Common myeloid progenitor, CD34-positive (primary cell): ENCODE data around the gene DNAI4.
A peak's percentile ranks its signal among the peaks of the same experiment; 100 is the strongest.
"Not testable (repeated sequence)": the region's sequence is repeated elsewhere in the genome, so short reads cannot be mapped to it uniquely, and the experiment has no call there.

Experiments used
- CTCF ChIA-PET: fragments of 350-600 bp; sonication (Branson Sonifier 250); formaldehyde crosslinking; loops from one replicate; lab custom pipeline; 2021; ENCODE audit warnings: antibody characterized with exemption; lab: Charles Lee
- POLR2A ChIA-PET: fragments of 350-600 bp; sonication (Branson Sonifier 250); formaldehyde crosslinking; loops from one replicate; lab custom pipeline; 2021; ENCODE audit warnings: antibody characterized with exemption; lab: Charles Lee
- DNase-seq, 3 donors: peaks; one replicate each; pipeline versions ENCODE4 v3.0.0 to v3.0.0-alpha.2; 2013
- H3K27ac ChIP-seq, 2 experiments: 1 replicate in 1 of 2; 2 replicates in 1 of 2; pipeline ENCODE4 v1.7.0; 2013; ENCODE audit warnings: inconsistent platforms in 2 of 2, low read length in 2 of 2, mild to moderate bottlenecking in 2 of 2, low read depth in 1 of 2, moderate library complexity in 1 of 2; ENCODE audit not compliant: severe bottlenecking in 2 of 2, insufficient read depth in 1 of 2, poor library complexity in 1 of 2
- H3K27me3 ChIP-seq, 5 experiments: replicated peaks in 2 of 5; 1 replicate in 3 of 5; 2 replicates in 2 of 5; pipeline versions ENCODE4 v1.6.1 to v1.7.0; 2013; ENCODE audit warnings: low read length in 4 of 5, mild to moderate bottlenecking in 2 of 5, moderate library complexity in 2 of 5, inconsistent platforms in 1 of 5; ENCODE audit not compliant: insufficient read depth in 5 of 5, control insufficient read depth in 4 of 5
- H3K36me3 ChIP-seq, 4 experiments: 1 replicate in 2 of 4; 2 replicates in 2 of 4; pipeline versions ENCODE4 v1.6.1 to v1.7.0; 2013; ENCODE audit warnings: low read length in 3 of 4, control low read depth in 1 of 4, mild to moderate bottlenecking in 1 of 4; ENCODE audit not compliant: control insufficient read depth in 4 of 4, insufficient read depth in 4 of 4
- H3K4me1 ChIP-seq, 4 experiments: 1 replicate in 3 of 4; 2 replicates in 1 of 4; pipeline versions ENCODE4 v1.6.1 to v1.7.1; 2013; ENCODE audit warnings: low read length in 3 of 4, mild to moderate bottlenecking in 3 of 4, control low read depth in 1 of 4, inconsistent platforms in 1 of 4, moderate library complexity in 1 of 4; ENCODE audit not compliant: control insufficient read depth in 4 of 4, insufficient read depth in 4 of 4; ENCODE audit errors: control extremely low read depth in 1 of 4
- H3K4me3 ChIP-seq, 7 experiments: 1 replicate in 4 of 7; 2 replicates in 3 of 7; pipeline versions ENCODE4 v1.5.1 to v1.7.0; 2013; ENCODE audit warnings: mild to moderate bottlenecking in 7 of 7, low read length in 6 of 7, moderate library complexity in 6 of 7, inconsistent platforms in 2 of 7, low read depth in 2 of 7, control low read depth in 1 of 7; ENCODE audit not compliant: insufficient read depth in 4 of 7, control insufficient read depth in 1 of 7; ENCODE audit errors: extremely low read depth in 1 of 7
- H3K9me3 ChIP-seq, 5 experiments: 1 replicate in 4 of 5; 2 replicates in 1 of 5; pipeline versions ENCODE4 v1.6.1 to v1.7.1; 2013; ENCODE audit warnings: low read length in 4 of 5, mild to moderate bottlenecking in 2 of 5, inconsistent platforms in 1 of 5, low read depth in 1 of 5, moderate library complexity in 1 of 5; ENCODE audit not compliant: control insufficient read depth in 4 of 5, insufficient read depth in 2 of 5; ENCODE audit errors: control extremely low read depth in 1 of 5
- WGBS: methylation state at CpG from one replicate; pipeline ENCODE4 v1.1.5; 2013; ENCODE audit not compliant: insufficient coverage; 5-methylcytosine and 5-hydroxymethylcytosine counted together

The DNAI4 gene

DNA sequence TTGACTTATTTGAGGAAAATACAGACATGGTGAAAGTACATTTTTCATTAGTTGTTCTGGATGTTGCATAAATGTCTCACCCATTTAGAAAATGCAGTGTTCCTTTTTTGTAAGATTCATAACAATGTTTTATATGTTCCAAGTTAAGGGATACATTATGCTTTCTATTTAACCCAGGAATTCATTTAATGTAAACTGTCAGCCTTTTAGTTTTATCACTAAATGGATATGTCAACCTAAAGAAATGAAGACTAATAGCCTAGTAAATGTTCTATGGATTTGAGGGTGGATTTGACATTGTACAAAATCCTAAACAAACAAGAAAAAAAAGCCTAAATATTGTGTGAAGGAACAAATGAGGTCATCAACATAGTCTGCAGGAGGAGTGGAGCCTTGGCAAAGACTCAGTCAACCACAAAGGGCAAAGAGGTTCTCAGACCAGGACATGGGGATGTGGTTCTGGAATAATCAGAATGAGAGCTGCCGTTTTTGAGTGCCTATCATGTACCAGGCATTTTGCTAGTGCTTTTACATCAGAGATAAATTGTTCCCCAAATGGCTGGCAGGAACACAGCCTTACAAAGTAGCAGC is 114.8 kb downstream of the DNAI4 start:
- H3K27me3 ChIP-seq = no peaks in the 10 kb centered on the region
- H3K36me3 ChIP-seq = no peaks in the 10 kb centered on the region
- WGBS = 100% methylated on average over 1 of the region's 1 CpG
- CTCF ChIA-PET = no interaction called here
- H3K4me3 ChIP-seq = no peak overlapping the region
- POLR2A ChIA-PET = no interaction called here
- H3K9me3 ChIP-seq = no peaks in the 10 kb centered on the region
- DNase-seq = no peak
- H3K4me1 ChIP-seq = no peaks in the 10 kb centered on the region
- H3K27ac ChIP-seq = no peak overlapping the region

- CTCF ChIA-PET = no interaction called here
- no peaks in the 10 kb centered on the region for H3K36me3 ChIP-seq
- no CpG with 5 or more reads among the region's 1 CpG for WGBS
- no peak for DNase-seq
- no peaks in the 10 kb centered on the region for H3K27me3 ChIP-seq
- H3K4me1 ChIP-seq = no peaks in the 10 kb centered on the region
- no peak overlapping the region for H3K4me3 ChIP-seq
- no peaks in the 10 kb centered on the region for H3K9me3 ChIP-seq
- POLR2A ChIA-PET = no interaction called here
- no peak overlapping the region for H3K27ac ChIP-seq
These were observed 115.4 kb downstream of the DNAI4 start for GRCh38 chr1:66809245-66809644.

DNA sequence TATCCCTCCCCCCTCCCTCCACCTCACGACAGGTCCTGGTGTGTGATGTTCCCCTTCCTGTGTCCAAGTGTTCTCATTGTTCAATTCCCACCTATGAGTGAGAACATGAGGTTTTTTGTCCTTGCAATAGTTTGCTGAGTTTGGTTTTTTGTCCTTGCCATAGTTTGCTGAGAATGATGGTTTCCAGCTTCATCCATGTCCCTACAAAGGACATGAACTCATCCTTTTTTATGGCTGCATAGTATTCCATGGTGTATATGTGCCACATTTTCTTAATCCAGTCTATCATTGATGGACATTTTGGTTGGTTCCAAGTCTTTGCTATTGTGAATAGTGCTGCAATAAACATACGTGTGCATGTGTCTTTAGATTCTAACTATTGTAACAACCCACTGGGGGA is 128.8 kb downstream of the DNAI4 start:
- H3K36me3 ChIP-seq, H3K27me3 ChIP-seq, H3K9me3 ChIP-seq, H3K27ac ChIP-seq, POLR2A ChIA-PET, H3K4me1 ChIP-seq, H3K4me3 ChIP-seq, DNase-seq: not testable (repeated sequence)
- no CpG with 5 or more reads among the region's 2 CpGs for WGBS
- CTCF ChIA-PET = interaction anchor here (0.8 kb wide), 1 partner anchor 811 kb away, joined by 3 read pairs; no protein-coding TSS in a partner anchor

GRCh38 chr1:66791621-66792610 is 132.7 kb downstream of the DNAI4 start:
- CTCF ChIA-PET = no interaction called here
- WGBS = no CpG with 5 or more reads among the region's 5 CpGs
- Histone ChIP-seq H3K4me1 (peaks cover 0 to 9% (median 3%) of the 10 kb centered on the region in 4 experiments), H3K27ac (no peak overlapping the region), H3K9me3 (no peaks in the 10 kb centered on the region), H3K4me3 (no peak overlapping the region), H3K36me3 (no peaks in the 10 kb centered on the region), H3K27me3 (no peaks in the 10 kb centered on the region)
- POLR2A ChIA-PET = no interaction called here
- DNase-seq = no peak

DNA sequence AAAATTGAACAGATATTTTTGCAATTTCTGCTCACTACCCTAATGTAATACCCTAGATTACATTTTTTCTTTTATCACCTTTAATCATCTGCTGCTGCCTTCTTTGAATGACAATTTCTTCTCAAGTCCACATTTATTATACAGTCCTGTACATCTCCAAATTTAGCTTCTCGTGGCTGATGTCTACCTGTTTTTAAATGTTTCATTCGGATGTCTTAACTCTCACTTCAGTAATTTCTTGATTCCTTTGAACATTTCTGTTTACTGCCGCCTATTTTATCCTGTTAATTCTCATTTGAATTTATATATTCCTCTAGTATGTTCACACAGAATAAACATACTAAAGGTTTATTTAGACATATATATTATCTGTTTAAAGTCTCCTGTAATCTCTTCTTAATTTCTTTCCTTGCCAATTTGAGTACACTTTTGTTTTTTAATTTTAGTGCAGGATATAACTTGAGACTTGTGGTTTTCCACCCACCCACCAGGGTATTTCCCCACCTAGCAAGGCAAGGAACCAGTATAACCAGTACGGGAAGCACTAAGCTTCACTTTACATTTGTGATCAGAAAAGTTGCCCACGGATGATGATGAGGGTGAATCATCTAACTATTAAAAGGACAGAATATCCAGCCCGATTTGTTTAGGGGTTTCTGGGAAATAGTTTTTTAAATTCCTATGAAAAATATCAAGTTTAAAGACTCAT is 136.3 kb downstream of the DNAI4 start:
- Histone ChIP-seq H3K27me3 (no peaks in the 10 kb centered on the region), H3K9me3 (no peaks in the 10 kb centered on the region), H3K27ac (no peak overlapping the region), H3K4me1 (peaks cover 0 to 9% (median 3%) of the 10 kb centered on the region in 4 experiments), H3K4me3 (no peak overlapping the region), H3K36me3 (no peaks in the 10 kb centered on the region)
- POLR2A ChIA-PET = no interaction called here
- CTCF ChIA-PET = no interaction called here
- 57% methylated on average over 1 of the region's 6 CpGs for WGBS
- DNase-seq = peak in 2 of 3 donors; percentile 49 to 52

DNA sequence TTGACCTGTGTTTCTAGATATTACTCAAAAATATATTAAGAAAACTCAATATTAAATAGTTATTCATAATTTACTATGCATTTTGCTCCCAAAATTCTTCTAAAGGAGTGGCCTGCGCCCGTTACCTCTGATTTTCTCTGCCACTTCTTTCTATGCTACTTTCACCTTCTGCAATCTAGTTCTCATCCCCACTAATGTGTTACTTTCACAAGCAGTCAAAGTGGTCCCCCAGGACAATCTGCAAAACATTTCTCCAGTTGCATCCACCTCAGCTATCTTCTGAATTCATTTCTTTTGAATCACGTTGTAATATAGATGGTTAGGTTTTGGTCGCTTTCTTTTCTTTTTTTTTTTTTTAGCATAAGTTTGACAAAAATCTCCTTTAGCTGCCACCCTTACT is 137.0 kb downstream of the DNAI4 start:
- 94% methylated on average over 2 of the region's 4 CpGs for WGBS
- Histone ChIP-seq H3K4me1 (peaks cover 0 to 9% (median 3%) of the 10 kb centered on the region in 4 experiments), H3K36me3 (no peaks in the 10 kb centered on the region), H3K27me3 (no peaks in the 10 kb centered on the region), H3K4me3 (no peak overlapping the region), H3K9me3 (no peaks in the 10 kb centered on the region), H3K27ac (no peak overlapping the region)
- no peak for DNase-seq
- ChIA-PET CTCF (interaction anchor here (0.6 kb wide), 1 partner anchor 57 kb away, joined by 3 read pairs; no protein-coding TSS in a partner anchor), POLR2A (no interaction called here)
